GM21360 (cell line): ENCODE measurements around the gene TXLNA.
A peak's percentile ranks its signal among the peaks of the same experiment; 100 is the strongest.

Experiments
- ATAC-seq: cut with Tn5 transposase; IDR thresholded peaks from one replicate; pipeline ENCODE4 v1.9.1; 2021; ENCODE audit warnings: mild to moderate bottlenecking, moderate library complexity; ENCODE audit not compliant: unreplicated experiment

The TXLNA gene

DNA sequence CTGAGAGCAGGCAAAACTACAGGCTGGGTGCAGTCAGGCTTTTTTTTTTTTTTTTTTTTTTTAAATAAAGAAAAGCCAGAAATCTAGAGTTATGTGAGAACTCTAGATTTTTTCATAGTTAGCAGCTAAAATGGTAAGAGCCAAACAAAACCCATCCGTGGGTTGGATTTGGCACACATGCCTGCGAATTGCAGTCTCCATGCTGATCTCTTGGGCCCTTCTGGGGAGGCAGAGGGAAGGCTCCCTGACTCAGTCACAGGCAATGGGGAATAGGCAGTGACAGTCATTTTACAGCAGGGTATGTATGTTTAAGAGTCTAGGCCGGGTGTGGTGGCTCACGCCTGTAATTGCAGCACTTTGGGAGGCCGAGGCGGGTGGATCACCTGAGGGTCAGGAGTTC lies 2.6 kb downstream of the TXLNA start:
- ATAC-seq: no peak

DNA sequence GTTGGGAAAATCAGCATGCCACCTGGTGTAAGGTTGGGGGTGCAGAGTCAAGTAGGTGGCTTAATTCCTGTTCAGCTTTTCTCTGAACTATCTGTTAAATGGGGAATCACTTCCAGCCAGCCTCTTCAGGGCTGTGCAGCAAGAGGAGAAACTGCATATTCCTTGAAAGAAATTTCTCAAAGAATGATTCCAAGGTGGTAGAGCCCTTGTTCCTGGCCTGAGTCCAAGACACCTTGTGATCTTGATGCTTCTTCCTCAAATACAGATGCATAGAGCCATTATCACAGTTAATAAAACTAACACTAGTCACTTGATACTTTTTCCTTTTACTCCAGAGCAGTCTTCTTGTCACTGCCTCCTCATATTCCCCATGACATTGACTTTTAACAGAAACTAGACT lies 5.2 kb downstream of the TXLNA start:
- no peak for ATAC-seq

DNA sequence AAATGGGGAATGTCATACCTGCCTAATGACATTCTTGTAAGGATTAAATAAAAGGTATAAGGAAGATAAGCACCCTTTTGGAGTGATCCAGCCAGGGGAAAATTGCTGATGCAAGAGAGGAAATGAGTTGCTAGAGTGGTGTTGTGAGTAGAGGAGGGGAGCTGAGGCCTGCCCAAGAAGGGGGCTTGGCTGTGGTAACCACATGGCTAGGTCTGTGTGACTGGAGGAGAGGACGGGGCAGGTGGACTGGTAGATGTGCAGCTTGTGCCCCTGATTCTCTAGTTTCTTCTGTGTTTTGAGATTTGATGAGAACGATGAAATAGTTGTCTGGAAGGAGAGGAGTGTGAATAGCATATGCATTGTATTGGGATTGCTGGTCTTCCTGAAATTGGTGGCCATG lies 6.6 kb downstream of the TXLNA start:
- no peak for ATAC-seq

DNA sequence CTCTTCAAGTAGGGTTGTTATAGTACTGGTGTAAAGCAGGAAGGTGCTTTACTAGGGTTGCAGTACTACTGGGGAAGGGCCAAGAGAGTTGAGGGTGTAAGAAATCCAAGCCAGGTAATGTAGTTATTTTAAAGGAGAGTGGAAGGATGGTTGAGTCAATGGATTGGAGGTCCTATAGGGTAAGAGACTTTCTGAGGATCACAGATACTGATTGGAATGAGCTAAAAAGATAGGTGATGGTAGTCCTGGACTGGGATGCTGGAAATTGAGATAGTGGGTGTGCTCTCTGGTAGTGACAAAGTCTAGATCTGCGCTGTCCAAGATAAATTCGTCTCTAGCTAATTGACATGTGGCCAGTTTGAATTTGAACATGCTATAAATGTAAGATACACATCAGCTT lies 7.0 kb downstream of the TXLNA start:
- ATAC-seq: no peak

DNA sequence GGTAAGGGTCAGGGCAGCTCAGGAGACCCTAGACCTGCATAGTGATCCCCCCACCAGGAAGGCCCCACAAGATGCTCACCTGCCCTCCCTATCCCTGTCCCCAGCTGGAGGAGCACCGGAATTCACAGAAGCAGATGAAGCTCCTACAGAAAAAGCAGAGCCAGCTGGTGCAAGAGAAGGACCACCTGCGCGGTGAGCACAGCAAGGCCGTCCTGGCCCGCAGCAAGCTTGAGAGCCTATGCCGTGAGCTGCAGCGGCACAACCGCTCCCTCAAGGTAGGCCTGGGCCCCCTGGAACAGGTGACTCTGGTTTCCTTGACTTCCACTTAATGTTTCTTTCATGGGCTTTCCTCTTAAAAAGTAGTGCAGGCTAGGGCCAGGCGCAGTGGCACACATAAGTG lies 8.4 kb downstream of the TXLNA start:
- no peak for ATAC-seq

DNA sequence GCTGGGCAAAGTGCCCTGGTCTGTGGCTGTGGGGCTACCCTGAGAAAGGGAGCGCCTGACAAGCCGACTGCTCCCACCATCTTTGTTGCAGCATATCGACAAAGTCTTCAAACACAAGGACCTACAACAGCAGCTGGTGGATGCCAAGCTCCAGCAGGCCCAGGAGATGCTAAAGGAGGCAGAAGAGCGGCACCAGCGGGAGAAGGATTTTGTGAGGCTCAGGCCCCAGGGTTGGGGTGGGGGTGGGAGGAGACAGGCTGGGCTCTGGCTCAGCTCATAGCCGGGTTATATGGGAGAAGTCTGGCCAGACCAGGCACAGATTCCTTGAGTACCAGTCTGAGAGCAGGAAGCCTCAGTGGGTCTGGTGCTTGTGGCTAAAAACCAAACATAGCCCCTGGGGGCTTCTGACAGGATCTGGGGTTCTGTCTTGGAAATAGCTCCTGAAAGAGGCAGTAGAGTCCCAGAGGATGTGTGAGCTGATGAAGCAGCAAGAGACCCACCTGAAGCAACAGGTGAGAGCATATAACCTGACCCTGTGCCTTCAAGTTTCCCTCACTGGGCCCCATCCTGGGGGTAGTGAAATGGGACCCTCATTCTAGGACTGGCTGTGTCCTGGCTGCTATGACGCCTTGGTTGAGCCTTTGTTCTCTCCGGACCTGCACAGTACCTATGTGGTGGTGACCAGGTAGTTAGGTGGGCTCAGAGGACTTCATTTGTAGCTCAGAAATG lies 12.9 kb downstream of the TXLNA start:
- ATAC-seq: no peak

DNA sequence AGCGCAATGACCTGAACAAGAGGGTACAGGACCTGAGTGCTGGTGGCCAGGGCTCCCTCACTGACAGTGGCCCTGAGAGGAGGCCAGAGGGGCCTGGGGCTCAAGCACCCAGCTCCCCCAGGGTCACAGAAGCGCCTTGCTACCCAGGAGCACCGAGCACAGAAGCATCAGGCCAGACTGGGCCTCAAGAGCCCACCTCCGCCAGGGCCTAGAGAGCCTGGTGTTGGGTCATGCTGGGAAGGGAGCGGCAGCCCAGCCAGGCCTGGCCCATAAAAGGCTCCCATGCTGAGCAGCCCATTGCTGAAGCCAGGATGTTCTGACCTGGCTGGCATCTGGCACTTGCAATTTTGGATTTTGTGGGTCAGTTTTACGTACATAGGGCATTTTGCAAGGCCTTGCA lies 15.5 kb downstream of the TXLNA start:
- no peak for ATAC-seq

DNA sequence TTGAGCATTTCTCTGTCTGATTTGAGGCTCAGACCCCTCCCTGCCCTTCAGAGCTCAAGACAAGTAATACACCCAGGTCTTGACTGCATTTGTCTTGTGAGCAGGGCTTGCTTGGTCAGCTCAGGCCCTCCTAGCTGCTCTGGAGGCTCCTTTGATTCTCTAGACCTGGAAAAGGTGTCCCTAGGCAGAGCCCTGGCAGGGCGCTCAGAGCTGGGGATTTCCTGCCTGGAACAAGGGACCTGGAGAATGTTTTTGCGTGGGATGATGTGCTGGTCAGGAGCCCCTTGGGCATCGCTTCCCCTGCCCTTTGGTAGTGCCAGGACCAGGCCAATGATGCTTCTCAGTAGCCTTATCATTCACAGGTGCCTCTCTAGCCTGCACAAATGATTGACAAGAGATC lies 16.1 kb downstream of the TXLNA start:
- no peak for ATAC-seq

DNA sequence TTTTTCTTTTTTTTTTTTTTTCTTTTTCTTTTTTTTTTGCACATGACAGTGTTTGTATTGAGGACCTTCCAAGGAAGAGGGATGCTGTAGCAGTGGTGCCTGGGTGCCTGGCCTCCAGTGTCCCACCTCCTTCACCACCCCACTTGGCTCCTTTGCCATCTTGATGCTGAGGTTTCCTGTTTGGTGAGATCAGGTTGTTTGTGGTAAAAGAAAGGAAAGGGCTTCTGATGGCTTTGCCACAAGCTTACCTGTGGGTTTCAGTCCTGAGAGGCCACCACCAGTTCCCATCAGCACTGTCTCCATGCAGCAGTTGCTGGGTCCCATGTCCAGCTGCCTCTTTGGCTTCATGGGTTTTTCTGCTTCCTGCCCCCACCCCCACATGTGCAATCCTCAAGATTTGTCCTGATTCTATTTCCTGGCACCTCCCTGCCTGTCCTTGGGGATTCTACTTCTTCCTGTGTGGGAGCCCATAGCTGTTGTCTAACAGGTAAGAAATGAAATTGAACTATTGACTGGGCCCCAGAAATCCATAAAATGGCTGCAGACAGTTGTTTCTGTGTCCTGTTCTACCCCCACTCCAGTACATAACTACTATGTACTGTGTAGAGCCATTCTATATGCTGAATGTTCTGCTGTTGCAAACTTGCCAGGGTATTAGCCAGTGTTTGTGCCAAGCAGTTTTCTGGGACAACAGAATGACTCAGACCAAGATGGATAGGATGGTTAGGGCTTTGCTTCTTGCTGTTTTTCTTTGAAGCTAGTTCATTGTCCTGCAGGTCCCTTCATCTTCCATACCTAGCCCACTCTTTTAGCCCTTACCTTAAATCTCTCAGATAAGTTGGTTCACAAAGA lies 16.7 kb downstream of the TXLNA start:
- ATAC-seq: no peak

DNA sequence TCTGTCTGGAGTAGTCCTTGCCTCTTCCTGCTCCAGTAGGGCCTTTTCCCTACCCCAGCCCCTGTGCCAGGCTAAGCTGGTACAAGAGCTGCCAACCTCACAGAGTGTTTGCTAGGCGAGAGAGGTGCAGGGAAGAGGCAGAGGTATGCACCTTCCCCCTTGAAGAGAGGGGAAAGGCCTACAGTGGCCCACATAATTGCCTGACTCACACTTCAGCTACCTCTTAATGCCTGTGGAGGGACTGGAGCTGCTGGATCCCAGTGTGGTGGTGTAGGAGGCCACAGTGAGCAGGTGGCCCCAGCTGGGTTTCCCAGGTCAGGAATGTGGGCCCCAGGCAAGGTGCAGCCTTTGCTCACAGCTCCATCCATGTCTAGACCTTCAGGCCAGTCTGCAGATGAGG lies 17.6 kb downstream of the TXLNA start:
- no peak for ATAC-seq

DNA sequence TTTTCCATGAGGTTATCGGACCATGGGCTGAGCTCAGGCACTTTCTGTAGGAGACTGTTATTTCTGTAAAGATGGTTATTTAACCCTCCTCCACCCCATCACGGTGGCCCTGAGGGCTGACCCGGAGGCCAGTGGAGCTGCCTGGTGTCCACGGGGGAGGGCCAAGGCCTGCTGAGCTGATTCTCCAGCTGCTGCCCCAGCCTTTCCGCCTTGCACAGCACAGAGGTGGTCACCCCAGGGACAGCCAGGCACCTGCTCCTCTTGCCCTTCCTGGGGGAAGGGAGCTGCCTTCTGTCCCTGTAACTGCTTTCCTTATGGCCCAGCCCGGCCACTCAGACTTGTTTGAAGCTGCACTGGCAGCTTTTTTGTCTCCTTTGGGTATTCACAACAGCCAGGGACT lies 18.4 kb downstream of the TXLNA start:
- ATAC-seq: no peak

DNA sequence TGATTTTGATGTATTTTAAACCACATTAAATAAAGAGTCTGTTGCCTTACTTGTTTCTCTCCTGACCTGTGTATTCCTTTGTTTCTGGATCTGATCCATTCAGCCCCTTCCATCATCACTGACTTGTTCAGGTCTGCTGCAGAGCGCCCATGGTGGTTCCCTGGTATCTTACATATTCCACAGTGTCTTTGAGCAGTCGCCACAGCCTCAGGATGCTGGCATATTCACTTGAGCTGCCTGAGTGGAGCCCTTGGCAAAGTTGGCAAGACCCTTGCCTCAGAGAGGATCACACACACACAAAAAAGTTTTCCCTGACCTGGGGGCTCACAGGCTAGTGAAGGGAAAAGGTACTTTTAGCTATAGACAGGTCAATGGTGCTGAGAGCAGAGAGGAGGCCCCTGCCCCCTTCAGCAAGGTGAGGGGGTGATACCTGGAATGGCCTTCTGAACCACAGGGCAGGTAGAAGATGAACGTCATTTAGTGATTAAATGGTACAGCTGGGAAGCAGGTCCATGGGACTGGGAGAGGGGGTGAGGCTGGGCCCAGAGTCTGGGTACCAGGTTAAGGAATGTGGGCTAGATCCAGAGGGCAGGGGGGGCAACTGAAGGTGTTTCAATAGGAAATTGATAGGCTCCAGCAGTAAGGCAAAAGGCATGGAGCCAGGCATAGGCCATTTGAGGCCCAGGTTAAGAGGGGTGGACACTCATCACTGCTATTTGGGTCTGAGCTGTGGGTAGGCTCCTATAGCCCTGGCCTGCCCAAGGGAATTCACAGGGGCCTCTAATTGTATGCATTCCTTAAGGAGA lies 19.0 kb downstream of the TXLNA start:
- ATAC-seq: no peak

DNA sequence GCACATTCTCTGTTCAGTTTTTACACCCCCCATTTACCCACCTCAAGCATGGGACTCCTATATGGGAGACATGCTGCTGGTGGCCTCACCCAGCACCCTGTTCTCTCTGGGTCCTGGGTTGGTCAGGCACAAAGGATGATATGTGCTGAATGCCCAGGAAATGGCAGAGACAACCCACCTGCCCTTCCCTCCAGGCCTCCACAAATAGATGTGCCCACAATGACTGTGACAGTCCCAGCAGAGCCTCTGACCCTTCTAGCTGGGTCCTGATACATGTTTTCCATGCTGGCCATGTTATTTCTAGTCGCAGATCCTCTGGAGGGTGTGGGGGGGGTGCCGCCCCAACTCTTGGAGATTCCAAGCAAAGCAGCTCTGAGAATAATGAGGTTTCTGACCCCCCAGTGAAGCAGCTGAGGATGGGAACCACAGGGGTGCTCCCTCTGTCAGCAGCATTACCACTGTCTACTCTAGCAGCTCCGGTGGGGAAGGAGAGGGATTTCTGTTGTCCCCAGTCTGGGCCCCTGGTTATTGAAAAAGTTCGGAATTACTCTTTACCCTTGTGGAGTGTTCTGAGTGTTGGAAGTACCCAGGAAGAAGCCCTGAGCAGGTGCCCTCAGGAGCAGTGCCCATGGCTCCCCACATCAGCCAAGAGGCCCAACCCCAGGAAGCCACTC lies 19.7 kb downstream of the TXLNA start:
- ATAC-seq: no peak

DNA sequence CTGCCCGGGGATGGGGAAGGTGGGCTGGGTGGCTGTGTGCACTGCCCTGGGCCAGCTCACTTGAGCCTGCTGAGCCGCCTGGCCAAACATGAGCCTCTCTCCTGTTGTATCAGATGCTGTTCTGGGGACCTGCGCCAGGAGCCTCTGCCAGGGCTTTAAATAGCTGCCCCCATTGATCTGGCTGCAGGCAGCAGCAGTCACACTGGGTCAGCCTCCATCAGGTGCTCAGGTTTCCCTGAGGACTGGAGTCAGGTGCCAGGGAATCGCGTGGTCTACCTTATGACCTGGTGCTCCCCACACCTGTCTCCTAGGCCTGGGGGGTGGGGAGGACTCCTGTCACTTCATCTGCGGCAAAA lies 20.2 kb downstream of the TXLNA start:
- ATAC-seq: no peak

DNA sequence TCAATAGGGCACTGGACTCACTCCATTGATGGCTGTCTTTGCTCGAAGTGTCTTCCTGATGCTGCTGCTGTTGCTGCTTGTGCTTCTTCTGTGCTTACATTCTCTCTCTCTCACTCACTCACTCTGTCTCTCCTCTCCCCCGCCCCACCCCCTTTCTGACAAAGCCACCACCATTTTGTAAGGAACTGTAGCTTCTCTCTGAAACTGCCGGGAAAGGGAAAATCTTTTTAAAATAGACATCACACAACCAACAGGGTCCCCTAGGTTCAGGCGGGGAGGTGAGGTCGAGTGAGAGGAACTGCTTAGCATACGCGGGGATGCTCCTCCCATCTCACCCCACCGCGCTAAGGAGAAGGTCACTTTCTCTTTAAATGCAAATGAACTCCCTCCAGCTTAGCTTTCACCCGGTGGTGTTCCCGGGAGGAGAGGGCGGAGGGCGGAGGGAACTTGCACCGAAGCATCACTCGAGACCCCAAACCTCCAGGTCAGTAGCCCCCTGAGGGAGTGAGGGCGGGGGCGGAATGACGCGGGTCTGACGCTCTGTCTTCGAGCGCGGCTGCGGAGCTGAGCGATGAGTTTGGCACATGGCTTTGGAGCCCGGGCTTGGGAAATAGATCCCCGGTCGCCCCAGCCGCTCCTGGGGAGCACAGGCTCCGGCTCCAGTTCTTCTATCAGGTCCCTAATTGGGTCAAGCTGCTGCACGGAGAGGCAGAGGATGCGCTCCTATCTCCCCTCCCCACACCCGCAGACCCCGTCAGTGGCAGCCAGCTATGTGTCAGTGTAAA lies 20.9 kb downstream of the TXLNA start, which contains the start of gene CCDC28B:
TSS of gene CCDC28B (plus strand) at position 370 of the 785 bp plus-strand sequence. CDS start 1,341 bp downstream, outside the sequence.
- no peak for ATAC-seq

DNA sequence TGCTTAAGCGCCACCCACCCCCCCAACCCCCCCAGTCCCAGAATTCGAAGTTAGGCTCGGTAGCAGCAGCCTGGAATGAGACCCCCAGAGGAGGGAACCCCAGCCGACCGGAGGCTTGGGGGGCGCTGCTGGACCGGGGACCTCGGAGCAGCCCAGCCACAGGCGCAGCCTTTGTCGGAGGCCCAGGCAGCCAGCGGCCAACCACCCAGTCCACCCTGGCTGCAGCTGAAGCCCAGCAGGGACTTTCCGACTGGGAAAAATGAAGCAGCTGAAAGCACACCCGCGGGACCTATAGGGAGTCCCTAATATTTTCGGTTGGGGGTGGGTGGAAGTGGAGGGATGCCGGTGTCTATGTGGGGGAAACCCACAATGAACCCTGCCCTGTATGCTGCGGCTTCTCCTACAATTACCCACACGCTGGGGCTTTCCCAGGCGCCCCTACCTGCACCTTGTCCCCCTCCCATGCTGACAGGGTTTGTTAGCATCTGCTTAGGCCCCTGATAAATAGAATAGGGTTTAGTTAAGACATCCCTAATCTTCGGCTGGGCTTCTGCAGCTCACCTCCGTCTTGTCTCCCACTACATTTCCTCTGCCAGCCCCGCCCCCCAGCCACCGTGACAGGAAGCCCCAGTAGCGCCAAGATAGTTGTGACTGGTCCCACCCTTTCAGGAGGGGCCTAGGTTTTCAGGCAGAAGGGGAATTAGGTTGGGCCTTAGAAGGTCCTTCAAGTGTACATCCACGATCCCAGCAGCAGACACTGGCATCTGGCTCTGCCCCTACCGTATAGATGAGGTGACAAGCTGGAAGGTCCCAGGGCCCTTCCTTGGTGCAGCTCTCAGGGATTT lies 21.8 kb downstream of the TXLNA start:
- ATAC-seq: no peak

DNA sequence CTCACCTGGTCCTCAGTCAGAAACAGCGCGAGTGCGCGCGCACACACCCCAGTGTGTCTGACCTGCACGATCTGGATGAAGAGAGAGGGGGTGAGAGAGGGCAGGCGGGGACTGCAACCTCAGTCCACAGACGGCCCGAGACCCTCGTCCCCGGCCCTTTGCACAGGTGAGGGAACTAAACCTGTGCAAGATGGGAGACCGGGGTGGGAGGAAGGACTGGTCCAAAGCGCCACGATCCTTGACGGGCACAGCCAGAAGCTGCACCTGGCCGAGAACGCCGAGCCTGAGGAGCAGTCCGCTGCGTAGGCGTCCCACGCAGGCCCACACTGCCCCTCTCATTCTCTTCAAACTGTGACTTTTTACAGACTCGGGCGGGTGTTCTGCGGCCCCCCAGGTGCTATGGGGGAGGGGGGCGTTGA lies 25.5 kb downstream of the TXLNA start:
- no peak for ATAC-seq

DNA sequence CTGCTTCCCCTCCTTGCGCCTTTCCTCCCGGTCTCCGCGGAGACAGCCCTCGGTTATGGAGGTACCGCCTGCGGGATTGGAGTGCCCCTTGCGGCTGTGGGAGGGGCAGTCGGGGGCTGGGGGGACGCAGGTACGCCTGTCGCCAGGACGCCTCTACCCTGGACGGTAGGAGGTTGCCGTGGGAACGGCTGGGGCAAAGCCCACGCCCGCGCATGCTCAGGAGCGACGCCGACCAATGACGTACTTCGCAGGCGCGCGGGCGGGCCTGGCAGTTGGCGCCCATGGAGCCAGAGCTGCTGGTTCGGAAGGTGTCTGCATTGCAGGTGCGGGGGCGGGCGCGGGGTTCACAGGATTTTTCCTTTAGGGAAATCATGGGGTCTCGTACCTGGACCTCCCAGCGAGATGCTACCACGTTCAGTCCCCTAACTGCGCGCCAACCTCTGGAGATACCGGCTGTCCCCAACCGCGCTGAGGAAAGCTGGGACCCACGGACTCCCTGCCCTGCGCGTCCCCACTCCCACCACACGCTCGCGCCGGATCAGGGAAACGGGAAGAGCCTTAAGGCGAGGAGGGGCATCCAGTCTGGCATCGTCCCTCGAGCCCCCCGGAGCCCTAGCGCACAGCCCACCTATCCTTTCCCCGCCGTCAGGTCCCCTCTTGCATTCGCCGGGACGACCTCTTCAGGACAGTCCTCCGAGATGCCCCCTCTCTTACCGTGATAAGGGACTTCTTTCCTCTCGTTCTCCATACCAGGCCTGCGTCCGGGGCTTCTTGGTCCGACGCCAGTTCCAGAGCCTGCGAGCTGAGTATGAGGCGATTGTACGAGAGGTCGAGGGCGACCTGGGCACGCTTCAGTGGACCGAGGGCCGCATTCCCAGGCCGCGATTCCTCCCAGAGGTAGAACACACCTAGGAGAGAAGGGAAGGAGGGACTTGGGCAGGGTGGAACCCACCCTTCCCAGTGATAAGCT lies 26.2 kb downstream of the TXLNA start, which contains the start of gene IQCC:
TSS of gene IQCC (plus strand) at position 271 of the 970 bp plus-strand sequence. CDS start at position 282, 11 bp downstream.
- ATAC-seq: peak; percentile 52
